Kidney (tissue), 14 donors: ENCODE measurements around the gene MBD3L2B. TPM values are rescaled to one million over a fixed set of nuclear protein-coding genes. Genes with fewer than 3 reads are reported as not detected.
A peak's percentile ranks its signal among the peaks of the same experiment; 100 is the strongest.

ENCODE experiments used
- DNase-seq, 5 donors: peaks; one replicate each; pipeline ENCODE4 v3.0.0-alpha.2; 2013 to 2020
- FAIRE-seq: peaks from 2 replicates; lab custom pipeline; 2012; peaks lifted over from hg19 to GRCh38; lab: Jason Lieb, UNC
- H3K27ac ChIP-seq, 2 donors: one replicate each; pipeline ENCODE4 v1.7.0; 2013; ENCODE audit warnings: low read depth in 2 of 2, low read length in 2 of 2, inconsistent platforms in 1 of 2
- H3K27me3 ChIP-seq: one replicate; pipeline ENCODE4 v1.7.1; 2013; ENCODE audit warnings: low read length, inconsistent platforms; ENCODE audit not compliant: control insufficient read depth, insufficient read depth
- H3K36me3 ChIP-seq, 3 donors: one replicate each; pipeline versions ENCODE4 v1.7.0 to v1.7.1; 2013; ENCODE audit warnings: low read length in 3 of 3, control low read depth in 1 of 3, inconsistent platforms in 1 of 3; ENCODE audit not compliant: insufficient read depth in 3 of 3, control insufficient read depth in 2 of 3
- H3K4me1 ChIP-seq, 3 donors: one replicate each; pipeline versions ENCODE4 v1.7.0 to v1.7.1; 2013; ENCODE audit warnings: low read length in 3 of 3, inconsistent platforms in 1 of 3, low read depth in 1 of 3; ENCODE audit not compliant: control insufficient read depth in 2 of 3, insufficient read depth in 2 of 3
- H3K4me3 ChIP-seq, 3 donors: one replicate each; pipeline versions ENCODE4 v1.7.0 to v1.8.1; 2013; ENCODE audit warnings: low read length in 3 of 3, control low read depth in 1 of 3, inconsistent platforms in 1 of 3
- H3K9ac ChIP-seq, 3 donors: one replicate each; pipeline versions ENCODE4 v1.7.0 to v1.7.1; 2013; ENCODE audit warnings: low read length in 3 of 3, control low read depth in 1 of 3, inconsistent platforms in 1 of 3
- H3K9me3 ChIP-seq, 3 donors: one replicate each; pipeline versions ENCODE4 v1.7.0 to v1.7.1; 2013; ENCODE audit warnings: low read length in 3 of 3, control low read depth in 1 of 3, inconsistent platforms in 1 of 3; ENCODE audit not compliant: control insufficient read depth in 2 of 3, insufficient read depth in 1 of 3
- CTCF ChIP-seq: IDR thresholded peaks from 3 replicates; pipeline ENCODE4 v1.5.1; 2012; ENCODE audit warnings: mild to moderate bottlenecking, moderate library complexity, borderline replicate concordance; ENCODE audit not compliant: insufficient read depth; ENCODE audit errors: extremely low read depth
- intact Hi-C: fragments of 100-400 bp; cut with DNase I; formaldehyde crosslinking; loops from one replicate; pipeline ENCODE4 v1.11.1; 2022
- polyA plus RNA-seq: library from polyadenylated mRNA; stranded (reverse); fragments of 350-450 nt; fragmentation: Illumina TruSeq; extraction: RNeasy Lipid Tissue Mini Kit (QIAGEN cat#74804); gene quantifications from one replicate; pipeline ENCODE4 v1.2.3, GENCODE V29; 2014; ENCODE audit warnings: low read depth, low replicate concordance; ENCODE audit not compliant: insufficient read depth
- total RNA-seq: library from RNA; stranded (reverse); fragmentation: NEBNext Ultra II Directional; extraction: Animal tissue kit (Norgen Biotek cat#: 25700); gene quantifications from one replicate; pipeline ENCODE4 v1.2.1, GENCODE V29; 2021
- donor health status: control.
- donor health status: control.
- donor health status: control.
- donor health status: control.
- donor health status: control.
- donor health status: DM: yes; HTN: yes; CAD: no.
- donor health status: Normal renal cell carcinoma (clear cell type).

The MBD3L2B gene
- total and polyA plus RNA-seq, 2 donors from 2014 or later = not detected

- TF ChIP-seq CTCF = peak; percentile 63
- H3K9ac ChIP-seq = no peak overlapping the region
- no peak for FAIRE-seq
- no peaks in the 10 kb centered on the region for H3K36me3 ChIP-seq
- H3K4me3 ChIP-seq = no peak overlapping the region
- H3K9me3 ChIP-seq = no peaks in the 10 kb centered on the region
- H3K27me3 ChIP-seq = no peaks in the 10 kb centered on the region
- no peaks in the 10 kb centered on the region for H3K4me1 ChIP-seq
- peak in 1 of 5 donors; percentile 37 for DNase-seq
- no peak overlapping the region for H3K27ac ChIP-seq
- intact Hi-C loops = no loop called here
Measured at GRCh38 chr19:7004313-7004931, 16.8 kb downstream of the MBD3L2B start.

GRCh38 chr19:7000816-7001215, 20.4 kb downstream of the MBD3L2B start:
- Histone ChIP-seq H3K9me3 (no peaks in the 10 kb centered on the region), H3K9ac (no peak overlapping the region), H3K27me3 (no peaks in the 10 kb centered on the region), H3K36me3 (no peaks in the 10 kb centered on the region), H3K4me3 (no peak overlapping the region), H3K4me1 (no peaks in the 10 kb centered on the region), H3K27ac (no peak overlapping the region)
- no peak for DNase-seq
- no peak for TF ChIP-seq CTCF
- intact Hi-C loops = no loop called here
- no peak for FAIRE-seq

- Histone ChIP-seq H3K27ac (no peak overlapping the region), H3K4me1 (no peaks in the 10 kb centered on the region), H3K4me3 (no peak overlapping the region), H3K36me3 (no peaks in the 10 kb centered on the region), H3K9me3 (no peaks in the 10 kb centered on the region), H3K9ac (no peak overlapping the region), H3K27me3 (no peaks in the 10 kb centered on the region)
- DNase-seq (no peak), FAIRE-seq (no peak)
- intact Hi-C loops = no loop called here
- no peak for TF ChIP-seq CTCF
Measured at GRCh38 chr19:7000333-7000732, 20.9 kb downstream of the MBD3L2B start.

- Histone ChIP-seq H3K4me3 (no peak overlapping the region), H3K27me3 (no peaks in the 10 kb centered on the region), H3K9me3 (peaks cover 0 to 1% (median 0%) of the 10 kb centered on the region in 3 donors), H3K4me1 (no peaks in the 10 kb centered on the region), H3K36me3 (no peaks in the 10 kb centered on the region), H3K9ac (no peak overlapping the region), H3K27ac (no peak overlapping the region)
- no peak for DNase-seq
- TF ChIP-seq CTCF = no peak
- FAIRE-seq = no peak
- intact Hi-C loops = no loop called here
Measured at GRCh38 chr19:6999933-7000332, 21.3 kb downstream of the MBD3L2B start.
